Measurements from ENCODE around the gene EFNA1. TPM values are rescaled to one million over a fixed set of nuclear protein-coding genes. Genes with fewer than 3 reads are reported as not detected.

EFNA1 gene
- total and polyA plus RNA-seq, 2 of the 13 experiments (the other 11 are each of a cell fraction or from before 2014, with no cell fraction given): 81.8 to 874 TPM

- TF ChIP-seq UBTF (CRISPR knock-in tag; IDR thresholded peaks at IDR 0.05) (peak; percentile 84), MAF1 (CRISPR knock-in tag; IDR thresholded peaks at IDR 0.05; ENCODE audit: borderline replicate concordance) (no peak; the same call in 1 of the 2 replicates), RXRB (CRISPR knock-in tag; IDR thresholded peaks at IDR 0.05; ENCODE audit: borderline replicate concordance) (peak; percentile 78), YY1 (IDR thresholded peaks at IDR 0.05; ENCODE audit: insufficient read depth, insufficient replicate concordance, low read depth, low read length) (peak; percentile 39), ZNF615 (CRISPR knock-in tag; IDR thresholded peaks at IDR 0.05; ENCODE audit: borderline replicate concordance) (0 out of 2 replicates have a peak, but pooled peaks have one; percentile 49), JARID2 (CRISPR knock-in tag; IDR thresholded peaks at IDR 0.05; ENCODE audit: insufficient replicate concordance) (no peak), ZNF879 (CRISPR knock-in tag; IDR thresholded peaks at IDR 0.05) (no peak), BCL3 (CRISPR knock-in tag; IDR thresholded peaks at IDR 0.05) (peak; percentile 79), ELF1 (CRISPR knock-in tag; IDR thresholded peaks at IDR 0.05) (peak; percentile 82), SP5 (CRISPR knock-in tag; IDR thresholded peaks at IDR 0.05; ENCODE audit: borderline replicate concordance, low read depth) (peak; percentile 29; the same call in 1 of the 2 replicates), ZBTB10 (CRISPR knock-in tag; IDR thresholded peaks at IDR 0.05; ENCODE audit: borderline replicate concordance) (0 out of 2 replicates have a peak, but pooled peaks have one; percentile 62), MAFG (CRISPR knock-in tag; IDR thresholded peaks at IDR 0.05) (no peak), ZNF142 (CRISPR knock-in tag; IDR thresholded peaks at IDR 0.05) (0 out of 2 replicates have a peak, but pooled peaks have one; percentile 39), HOXA3 (CRISPR knock-in tag; IDR thresholded peaks at IDR 0.05) (peak; percentile 92), HOXD1 (CRISPR knock-in tag; IDR thresholded peaks at IDR 0.05) (peak; percentile 61), XBP1 (CRISPR knock-in tag; IDR thresholded peaks at IDR 0.05) (no peak), CEBPB (IDR thresholded peaks at IDR 0.05; ENCODE audit: borderline replicate concordance, low read depth, low read length) (no peak)
Measured at GRCh38 chr1:155172732-155173477, 45.2 kb downstream of the EFNA1 start, which contains the start of gene KRTCAP2 (continued).

Data from HepG2 (cell line).